ENCODE results near the gene AGBL5. TPM values are rescaled to one million over a fixed set of nuclear protein-coding genes. Genes with fewer than 3 reads are reported as not detected.

AGBL5 gene
- total RNA-seq, 2 experiments from 2014 or later = 12.2 to 16.4 TPM

DNA sequence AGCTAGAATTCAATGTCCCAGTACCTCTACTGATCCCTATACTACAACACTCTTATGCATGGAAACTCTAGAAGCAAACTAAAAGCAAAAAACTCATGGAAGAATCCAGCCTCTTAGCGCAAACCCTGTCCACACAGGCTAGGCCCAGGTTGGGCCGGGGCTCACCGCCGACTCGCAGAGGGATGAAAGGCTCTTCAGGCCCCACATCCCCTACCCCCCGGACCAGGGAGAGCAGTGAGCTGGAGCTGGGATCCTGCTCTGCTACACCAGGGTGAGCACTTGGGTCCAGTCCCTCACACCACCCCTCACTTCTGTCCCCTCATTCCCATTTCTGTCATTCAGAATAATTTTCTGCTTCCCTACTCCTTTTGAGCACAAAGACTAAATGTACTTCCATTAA, 18.0 kb downstream of the AGBL5 start:
- DNase-seq (no peak), ATAC-seq (no peak)
- no peak for TF ChIP-seq CTCF (IDR thresholded peaks at IDR 0.05)
- Mint-ChIP-seq H3K27ac (peak overlapping the region; percentile 81), H3K27me3 (no peaks in the 10 kb centered on the region), H3K36me3 (ENCODE audit: low read depth) (peaks cover 35% of the 10 kb centered on the region), H3K4me3 (peak overlapping the region; percentile 98), H3K9me3 (no peaks in the 10 kb centered on the region), H3K4me1 (ENCODE audit: low read depth) (peaks cover 57% of the 10 kb centered on the region)
- intact Hi-C loops (cut with micrococcal nuclease) = no loop called here
- ChIA-PET CTCF (interaction anchor here (1.2 to 4.9 kb wide), 2 partner anchors 15 to 18 kb away, joined by 3 to 32 read pairs; partner anchors contain the start of gene AGBL5), POLR2A (interaction anchor here (1.4 to 3.1 kb wide), 5 partner anchors 11 to 16 kb away, joined by 4 to 12 read pairs (median 8); no protein-coding TSS in a partner anchor)

DNA sequence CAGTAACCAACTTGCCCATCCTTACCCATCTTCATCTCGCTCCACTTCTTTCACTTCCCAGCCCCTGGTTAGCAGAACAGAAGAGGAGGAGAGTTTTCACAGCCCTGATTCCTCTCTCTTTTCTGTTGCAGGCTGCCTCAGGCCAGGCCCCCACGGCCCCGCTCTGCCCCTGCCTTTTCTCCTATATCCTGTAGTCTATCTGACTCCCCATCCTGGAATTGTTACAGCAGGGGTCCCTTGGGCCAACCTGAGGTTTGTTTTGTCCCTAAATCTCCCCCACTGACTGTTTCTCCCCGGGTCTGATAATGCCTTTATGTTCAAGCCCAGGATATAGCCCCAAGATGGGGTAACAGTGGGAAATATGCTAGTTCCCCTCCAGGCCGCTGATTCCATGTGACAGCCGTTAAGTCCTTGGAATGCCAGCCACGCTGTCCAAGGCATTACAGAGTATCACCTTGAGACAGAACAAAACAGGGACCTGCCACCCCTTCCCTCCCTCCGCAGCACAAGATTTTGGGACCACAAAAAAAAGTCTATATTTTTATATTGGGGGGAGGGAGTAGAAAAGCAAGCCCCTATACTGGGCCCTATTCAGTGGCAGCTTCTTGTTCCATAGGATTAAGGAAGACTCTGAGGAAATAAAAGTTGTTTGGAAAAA, 18.6 kb downstream of the AGBL5 start:
- no peak for TF ChIP-seq CTCF (IDR thresholded peaks at IDR 0.05)
- no peaks in the 10 kb centered on the region for H3K27me3 Mint-ChIP-seq
- ChIA-PET CTCF (interaction anchor here (4.9 kb wide), 1 partner anchor 19 kb away, joined by 32 read pairs; the partner anchor contains the start of gene AGBL5), POLR2A (interaction anchor here (1.2 to 3.1 kb wide), 3 partner anchors 15 to 27 kb away, joined by 3 to 8 read pairs (median 8); no protein-coding TSS in a partner anchor)
- H3K4me1 Mint-ChIP-seq (ENCODE audit: low read depth) = peaks cover 64% of the 10 kb centered on the region
- no peaks in the 10 kb centered on the region for H3K9me3 Mint-ChIP-seq
- peaks cover 31% of the 10 kb centered on the region for H3K36me3 Mint-ChIP-seq (ENCODE audit: low read depth)
- ATAC-seq (no peak), DNase-seq (no peak)
- intact Hi-C loops (cut with micrococcal nuclease) = no loop called here
- H3K27ac Mint-ChIP-seq = peak overlapping the region; percentile 95
- H3K4me3 Mint-ChIP-seq = peak overlapping the region; percentile 98

- peaks cover 29% of the 10 kb centered on the region for H3K36me3 Mint-ChIP-seq (ENCODE audit: low read depth)
- peak overlapping the region; percentile 98 for H3K4me3 Mint-ChIP-seq
- ChIA-PET CTCF (interaction anchor here (1.0 to 4.9 kb wide), 7 partner anchors 11 to 225 kb away, joined by 3 to 32 read pairs (median 5); partner anchors contain the start of gene AGBL5), POLR2A (interaction anchor here (0.7 to 5.3 kb wide), 9 partner anchors 10 to 108 kb away, joined by 3 to 40 read pairs (median 4); partner anchors contain the start of gene KHK)
- peaks cover 66% of the 10 kb centered on the region for H3K4me1 Mint-ChIP-seq (ENCODE audit: low read depth)
- intact Hi-C loops (cut with micrococcal nuclease) = no loop called here
- DNase-seq = no peak
- no peaks in the 10 kb centered on the region for H3K9me3 Mint-ChIP-seq
- no peak for TF ChIP-seq CTCF (IDR thresholded peaks at IDR 0.05)
- no peak for ATAC-seq
- H3K27ac Mint-ChIP-seq = peak overlapping the region; percentile 95
- H3K27me3 Mint-ChIP-seq = no peaks in the 10 kb centered on the region
Observed at GRCh38 chr2:27070653-27071276, 19.3 kb downstream of the AGBL5 start.

DNA sequence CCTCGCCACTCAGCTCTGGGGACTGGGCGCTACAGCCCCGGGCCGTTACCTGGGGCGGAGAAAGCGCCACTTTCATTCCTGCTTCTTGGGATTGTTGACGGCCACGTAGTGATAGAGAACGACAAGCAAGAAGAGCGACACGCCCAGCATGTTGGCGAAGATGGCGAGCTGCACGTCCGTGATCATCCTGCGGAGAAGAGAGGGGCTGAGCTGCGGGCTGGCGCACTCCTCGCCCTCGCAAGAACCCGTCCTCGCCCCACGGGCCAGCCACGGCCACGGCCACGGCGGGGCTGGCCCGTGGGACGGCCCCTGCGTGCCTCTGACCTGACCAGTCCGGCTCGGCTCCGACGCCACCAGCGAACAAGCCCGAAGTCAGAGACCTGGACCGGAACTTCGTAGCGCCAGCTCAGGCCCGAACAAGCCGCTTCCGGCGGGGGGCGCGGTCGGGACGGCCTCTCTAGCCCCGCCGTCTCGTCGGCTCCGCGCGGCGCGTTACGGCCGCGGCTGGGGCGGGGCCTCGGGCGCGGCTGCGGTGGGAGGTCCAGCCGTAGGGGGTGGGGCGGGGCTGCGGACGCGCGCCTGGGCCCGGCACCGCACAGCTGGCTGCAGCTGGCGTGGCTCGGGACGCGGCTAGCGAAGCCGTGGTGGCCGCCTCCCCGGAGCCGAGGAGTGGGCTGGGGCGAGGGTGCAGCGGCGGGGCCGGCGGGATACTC, 20.0 kb downstream of the AGBL5 start, which contains the start of gene OST4:
OST4 (minus strand) TSS at position 378 of the 713 bp plus-strand sequence.
- ATAC-seq (peak; percentile 92), DNase-seq (peak; percentile 91)
- CTCF ChIA-PET = interaction anchor here (1.0 to 4.9 kb wide), 7 partner anchors 10 to 225 kb away, joined by 3 to 32 read pairs (median 5); partner anchors contain the start of gene AGBL5
- Mint-ChIP-seq H3K4me1 (ENCODE audit: low read depth) (peaks cover 68% of the 10 kb centered on the region), H3K9me3 (no peaks in the 10 kb centered on the region), H3K27ac (peak within 1 kb of the TSS; percentile 95), H3K4me3 (peak within 1 kb of the TSS; percentile 98), H3K36me3 (ENCODE audit: low read depth) (peaks cover 25% of the 10 kb centered on the region), H3K27me3 (no peaks in the 10 kb centered on the region)
- POLR2A ChIA-PET = interaction anchor here (0.6 to 5.3 kb wide), 11 partner anchors 10 to 216 kb away, joined by 3 to 40 read pairs (median 3); partner anchors contain the start of genes ATRAID, KHK and SLC5A6
- TF ChIP-seq CTCF (IDR thresholded peaks at IDR 0.05) = no peak
- intact Hi-C loops (cut with micrococcal nuclease) = no loop called here
